Activated CD4-positive, CD25-positive, alpha-beta regulatory T cell treated with anti-CD3 and anti-CD28 coated beads, Interleukin-2, amount 50 U/mL, for 16 hours (primary cell): ENCODE data around the gene LLGL1.

Experiments
- DNase-seq: peaks from one replicate; pipeline ENCODE4 v3.0.0-alpha.2; 2020; ENCODE audit warnings: low read depth, low spot score

LLGL1 gene

GRCh38 chr17:18229771-18230170 lies 4.3 kb downstream of the LLGL1 start:
- DNase-seq: no peak

GRCh38 chr17:18230288-18231141 lies 5.1 kb downstream of the LLGL1 start:
- DNase-seq: no peak

GRCh38 chr17:18231164-18231563 lies 5.7 kb downstream of the LLGL1 start:
- no peak for DNase-seq

- no peak for DNase-seq
Measured at GRCh38 chr17:18233803-18234518, 8.5 kb downstream of the LLGL1 start.

GRCh38 chr17:18234853-18235380 lies 9.5 kb downstream of the LLGL1 start:
- DNase-seq: no peak

- no peak for DNase-seq
Measured at GRCh38 chr17:18235743-18236256, 10.4 kb downstream of the LLGL1 start.

GRCh38 chr17:18236494-18236893 lies 11.1 kb downstream of the LLGL1 start:
- no peak for DNase-seq

- no peak for DNase-seq
Measured at GRCh38 chr17:18237461-18237860, 12.0 kb downstream of the LLGL1 start.

GRCh38 chr17:18238299-18238698 lies 12.9 kb downstream of the LLGL1 start:
- DNase-seq: no peak

GRCh38 chr17:18240449-18240848 lies 15.0 kb downstream of the LLGL1 start:
- DNase-seq: no peak

GRCh38 chr17:18241229-18241871 lies 15.9 kb downstream of the LLGL1 start:
- no peak for DNase-seq

GRCh38 chr17:18245038-18245776 lies 19.8 kb downstream of the LLGL1 start:
- DNase-seq: no peak

GRCh38 chr17:18246109-18246725 lies 20.8 kb downstream of the LLGL1 start:
- no peak for DNase-seq

- DNase-seq: no peak
Measured at GRCh38 chr17:18246880-18247612, 21.6 kb downstream of the LLGL1 start.

GRCh38 chr17:18247613-18248001 lies 22.2 kb downstream of the LLGL1 start:
- no peak for DNase-seq

- peak; percentile 34 for DNase-seq
Measured at GRCh38 chr17:18248300-18248731, 22.9 kb downstream of the LLGL1 start.

- no peak for DNase-seq
Measured at GRCh38 chr17:18248811-18249210, 23.4 kb downstream of the LLGL1 start.

- DNase-seq: no peak
Measured at GRCh38 chr17:18250259-18250658, 24.8 kb downstream of the LLGL1 start.

GRCh38 chr17:18250708-18251107 lies 25.3 kb downstream of the LLGL1 start:
- no peak for DNase-seq

- DNase-seq: no peak
Measured at GRCh38 chr17:18251204-18251603, 25.8 kb downstream of the LLGL1 start.
